K562 (cell line): ENCODE measurements around the gene PERP. TPM values are rescaled to one million over a fixed set of nuclear protein-coding genes. Genes with fewer than 3 reads are reported as not detected.

Experiments used
- ATAC-seq: fragments of 200-7000 bp; cut with Tn5 transposase; 3 replicates; pipeline ENCODE4 v1.9.1; 2020; ENCODE audit warnings: moderate library complexity
- BruUV-seq: library from RNA; stranded (reverse); fragments of 400-500 nt; replicated peaks from 2 replicates; lab custom pipeline; 2021; lab: Mats Ljungman, UMichigan
- CTCF ChIA-PET: fragments of 300-600 bp; formaldehyde crosslinking; extraction: SDS; loops from one replicate; lab custom pipeline; 2021; ENCODE audit warnings: low intra/inter-chr PET ratio; lab: Yijun Ruan, JAX
- POLR2A ChIA-PET: fragments of 300-600, 350-650 bp; sonication (Branson Sonifier 250); formaldehyde crosslinking; extraction: SDS; loops from one replicate; lab custom pipeline; 2021; ENCODE audit warnings: antibody characterized with exemption, inconsistent platforms; lab: Yijun Ruan, JAX
- DNase-seq, 4 experiments: peaks; one replicate each; pipeline versions ENCODE4 v3.0.0 to v3.0.0-alpha.2; 2011 to 2018; ENCODE audit warnings: low spot score in 3 of 4, mixed read lengths in 3 of 4; ENCODE audit errors: extremely low read depth in 1 of 4
- FAIRE-seq: peaks from 2 replicates; lab custom pipeline; 2011; peaks lifted over from hg19 to GRCh38; lab: Jason Lieb, UNC
- H2AFZ ChIP-seq: 2 replicates; pipeline ENCODE4 v1.6.0; 2011; ENCODE audit warnings: low read depth, low read length, control low read depth, inconsistent platforms
- H3K27ac ChIP-seq: fragments of 200-600 bp; 3 replicates; pipeline ENCODE4 v1.8.0; 2011; ENCODE audit warnings: low read depth, mild to moderate bottlenecking, control low read depth, inconsistent platforms, low read length, moderate library complexity, mixed read lengths; ENCODE audit errors: extremely low read depth
- H3K27me3 ChIP-seq, 2 experiments: fragments of 300-600 bp in 1 of 2; 2 replicates in 1 of 2; 3 replicates in 1 of 2; pipeline versions ENCODE4 v1.6.0 to v1.8.0; 2011; ENCODE audit warnings: inconsistent platforms in 2 of 2, low read length in 2 of 2, mild to moderate bottlenecking in 1 of 2, mixed read lengths in 1 of 2, moderate library complexity in 1 of 2; ENCODE audit not compliant: control insufficient read depth in 2 of 2, insufficient read depth in 2 of 2
- H3K36me3 ChIP-seq: fragments of 300-600 bp; 3 replicates; pipeline ENCODE4 v1.8.0; 2011; ENCODE audit warnings: mild to moderate bottlenecking, low read length, inconsistent platforms; ENCODE audit not compliant: control insufficient read depth, insufficient read depth
- H3K4me1 ChIP-seq, 2 experiments: fragments of 200-600 bp in 1 of 2; replicated peaks in 1 of 2; 2 replicates in 1 of 2; 3 replicates in 1 of 2; pipeline versions ENCODE4 v1.5.1 to v1.8.0; 2011; ENCODE audit warnings: inconsistent platforms in 2 of 2, low read length in 2 of 2, mild to moderate bottlenecking in 1 of 2, mixed read lengths in 1 of 2, moderate library complexity in 1 of 2; ENCODE audit not compliant: control insufficient read depth in 2 of 2, insufficient read depth in 2 of 2
- H3K4me2 ChIP-seq: 2 replicates; pipeline ENCODE4 v1.6.1; 2011; ENCODE audit warnings: low read length, control low read depth, inconsistent platforms, mixed read lengths; ENCODE audit not compliant: insufficient read depth
- H3K4me3 ChIP-seq: fragments of 200-600 bp; sonication (generic), shearing (Covaris generic); 2 replicates; pipeline ENCODE4 v1.5.1; 2016; ENCODE audit warnings: control low read depth, inconsistent platforms
- H3K79me2 ChIP-seq: fragments of 200-600 bp; 3 replicates; pipeline ENCODE4 v1.8.0; 2011; ENCODE audit warnings: low read length, inconsistent platforms; ENCODE audit not compliant: control insufficient read depth, insufficient read depth
- H3K9ac ChIP-seq, 2 experiments: 2 replicates each; pipeline versions ENCODE4 v1.6.0 to v1.6.1; 2011; ENCODE audit warnings: low read depth in 2 of 2, low read length in 2 of 2, control low read depth in 1 of 2, inconsistent platforms in 1 of 2, mild to moderate bottlenecking in 1 of 2, mixed read lengths in 1 of 2; ENCODE audit not compliant: insufficient read depth in 1 of 2
- H3K9me1 ChIP-seq: one replicate; pipeline ENCODE4 v1.6.0; 2011; ENCODE audit warnings: inconsistent platforms, mild to moderate bottlenecking, low read length, moderate library complexity; ENCODE audit not compliant: control insufficient read depth, insufficient read depth
- H3K9me3 ChIP-seq: replicated peaks from 2 replicates; pipeline ENCODE4 v1.5.1; 2011; ENCODE audit warnings: low read depth, low read length, inconsistent platforms; ENCODE audit not compliant: control insufficient read depth, insufficient read depth
- H4K20me1 ChIP-seq: replicated peaks from 2 replicates; pipeline ENCODE4 v1.6.1; 2011; ENCODE audit warnings: low read length, inconsistent platforms, mixed read lengths; ENCODE audit not compliant: control insufficient read depth, insufficient read depth
- ATF3 ChIP-seq, 2 experiments: fragments of 450-650 bp in 1 of 2; sonication (generic) in 1 of 2; formaldehyde crosslinking in 1 of 2; IDR thresholded peaks in 1 of 2; conservative IDR thresholded peaks in 1 of 2; 2 replicates each; pipeline versions ENCODE4 v1.6.1 to v1.8.1; 2016 to 2023; ENCODE audit warnings: mild to moderate bottlenecking in 2 of 2, moderate library complexity in 2 of 2, inconsistent platforms in 1 of 2, missing genetic modification reagents in 1 of 2
- FOSL1 ChIP-seq: fragments of 200-800 bp; sonication (Bioruptor generic); conservative IDR thresholded peaks from 2 replicates; pipeline ENCODE4 v1.6.1; 2016; ENCODE audit warnings: missing genetic modification characterization, missing compliant biosample characterization
- GABPB2 ChIP-seq: fragments of 250-450 bp; sonication (Bioruptor Pico); conservative IDR thresholded peaks from 2 replicates; pipeline ENCODE4 v1.5.1; 2021; ENCODE audit warnings: mild to moderate bottlenecking
- MAFG ChIP-seq: fragments of 450-650 bp; conservative IDR thresholded peaks from 2 replicates; pipeline ENCODE4 v1.6.1; 2016; ENCODE audit warnings: missing genetic modification characterization, missing compliant biosample characterization
- ZFX ChIP-seq: sonication (generic); formaldehyde crosslinking; IDR thresholded peaks from 2 replicates; pipeline ENCODE4 v1.8.0; 2022; ENCODE audit warnings: mild to moderate bottlenecking, missing genetic modification reagents, moderate library complexity
- WGBS: fragments of 100-300 bp; shearing (Covaris generic); methylation state at CpG from one replicate; pipeline ENCODE4 v1.1.6; 2016; ENCODE audit warnings: low coverage, mixed read lengths; ENCODE audit not compliant: insufficient coverage; ENCODE audit errors: missing lambda C conversion rate; 5-methylcytosine and 5-hydroxymethylcytosine counted together
- in situ Hi-C: fragments of 300-500 bp; cut with MboI; formaldehyde crosslinking; loops from 4 replicates; pipeline ENCODE4 v1.15.0; 2018; ENCODE audit warnings: inconsistent platforms, mixed read lengths
- intact Hi-C: fragments of 100-400 bp; cut with micrococcal nuclease; formaldehyde crosslinking; loops from 2 replicates; pipeline ENCODE4 v1.14.2; 2022
- polyA plus RNA-seq, 8 experiments: library from polyadenylated mRNA; depleted of rRNA in 4 of 8; stranded (reverse) in 5 of 8; unstranded in 3 of 8; fragments of >200 nt; fragmentation: Nextera tagmentation in 2 of 8; fragmentation: Illumina TruSeq in 1 of 8; extraction: Ambion mirVana in 2 of 8; extraction: Trizol in 1 of 8; gene quantifications; 2 replicates each; pipeline versions ENCODE4 v1.2.1 to v1.2.3, GENCODE V29; 2011 to 2014; ENCODE audit warnings: inconsistent platforms in 1 of 8, missing spikeins in 1 of 8
- total RNA-seq, 7 experiments: library from RNA; depleted of rRNA in 6 of 7; stranded (reverse); fragments of >200 nt in 6 of 7; fragmentation: Illumina TruSeq in 2 of 7; extraction: Trizol in 2 of 7; gene quantifications; 2 replicates each; pipeline versions ENCODE4 v1.2.1 to v1.2.3, GENCODE V29; 2011 to 2021; ENCODE audit warnings: low replicate concordance in 1 of 7
- TF ChIP-seq, protein P1 (sequence below): fragments of 450-650 bp; formaldehyde crosslinking; IDR thresholded peaks from 2 replicates; pipeline ENCODE4 v1.4.0; 2022; ENCODE audit warnings: missing genetic modification characterization
- TF ChIP-seq, protein P2 (sequence below): fragments of 450-650 bp; formaldehyde crosslinking; IDR thresholded peaks from 2 replicates; pipeline ENCODE4 v1.4.0; 2020; ENCODE audit warnings: mild to moderate bottlenecking, moderate library complexity

Gene PERP
- total and polyA plus RNA-seq, 9 of the 15 experiments (the other 6 are each of a cell fraction or from before 2014, with no cell fraction given): 0.01 to 0.27 (median 0.05) TPM; not detected in 2

- Histone ChIP-seq H3K27me3 (0 out of 5 replicates have a peak, but pooled peaks cover 0 to 5% of the 10 kb centered on the region in 2 experiments), H4K20me1 (no peaks in the 10 kb centered on the region), H3K4me2 (no peak overlapping the region), H2AFZ (no peak overlapping the region), H3K9me1 (no peaks in the 10 kb centered on the region), H3K9ac (no peak overlapping the region), H3K4me3 (no peak overlapping the region), H3K27ac (no peak overlapping the region), H3K79me2 (no peaks in the 10 kb centered on the region), H3K4me1 (no peaks in the 10 kb centered on the region; a peak in 1 of 5 replicates), H3K36me3 (no peaks in the 10 kb centered on the region)
- no peak for DNase-seq
- in situ Hi-C loops: no loop called here
- BruUV-seq: no TSS peak
- CTCF ChIA-PET: no interaction called here
- TF ChIP-seq, protein P1, sequence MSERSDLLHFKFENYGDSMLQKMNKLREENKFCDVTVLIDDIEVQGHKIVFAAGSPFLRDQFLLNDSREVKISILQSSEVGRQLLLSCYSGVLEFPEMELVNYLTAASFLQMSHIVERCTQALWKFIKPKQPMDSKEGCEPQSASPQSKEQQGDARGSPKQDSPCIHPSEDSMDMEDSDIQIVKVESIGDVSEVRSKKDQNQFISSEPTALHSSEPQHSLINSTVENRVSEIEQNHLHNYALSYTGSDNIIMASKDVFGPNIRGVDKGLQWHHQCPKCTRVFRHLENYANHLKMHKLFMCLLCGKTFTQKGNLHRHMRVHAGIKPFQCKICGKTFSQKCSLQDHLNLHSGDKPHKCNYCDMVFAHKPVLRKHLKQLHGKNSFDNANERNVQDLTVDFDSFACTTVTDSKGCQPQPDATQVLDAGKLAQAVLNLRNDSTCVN: no peak
- TF ChIP-seq, protein P2, sequence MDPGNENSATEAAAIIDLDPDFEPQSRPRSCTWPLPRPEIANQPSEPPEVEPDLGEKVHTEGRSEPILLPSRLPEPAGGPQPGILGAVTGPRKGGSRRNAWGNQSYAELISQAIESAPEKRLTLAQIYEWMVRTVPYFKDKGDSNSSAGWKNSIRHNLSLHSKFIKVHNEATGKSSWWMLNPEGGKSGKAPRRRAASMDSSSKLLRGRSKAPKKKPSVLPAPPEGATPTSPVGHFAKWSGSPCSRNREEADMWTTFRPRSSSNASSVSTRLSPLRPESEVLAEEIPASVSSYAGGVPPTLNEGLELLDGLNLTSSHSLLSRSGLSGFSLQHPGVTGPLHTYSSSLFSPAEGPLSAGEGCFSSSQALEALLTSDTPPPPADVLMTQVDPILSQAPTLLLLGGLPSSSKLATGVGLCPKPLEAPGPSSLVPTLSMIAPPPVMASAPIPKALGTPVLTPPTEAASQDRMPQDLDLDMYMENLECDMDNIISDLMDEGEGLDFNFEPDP: no peak
- TF ChIP-seq ZFX: no peak
- TF ChIP-seq FOSL1 (tag): peak; percentile 69
- peak; percentile 32; the same call in 1 of the 2 replicates for TF ChIP-seq MAFG
- TF ChIP-seq ATF3 (IDR thresholded peaks at IDR 0.05): peak; percentile 20; the same call in 1 of the 2 replicates
- TF ChIP-seq ATF3 (CRISPR knock-in tag; conservative IDR thresholded peaks at IDR 0.05): no peak
- no peak for TF ChIP-seq GABPB2 (CRISPR knock-in tag)
- TF ChIP-seq, all 486 proteins: peak for 3
- 0% methylated on average over 4 of the region's 4 CpGs for WGBS
- intact Hi-C loops: no loop called here
- no peaks in the 10 kb centered on the region for H3K9me3 ChIP-seq
- POLR2A ChIA-PET: no interaction called here
- ATAC-seq: no peak
- no peak for FAIRE-seq
These were observed 18.9 kb downstream of the PERP start for GRCh38 chr6:138088326-138088762.
